NCI-H2227 treated with DMSO at 0.1 percent for 48 hours (cell line): ENCODE data around the gene STK24.
"Not testable (repeated sequence)": the region's sequence is repeated elsewhere in the genome, so short reads cannot be mapped to it uniquely, and the experiment has no call there.

Source experiments
- DNase-seq: peaks from one replicate; lab custom pipeline; 2025; lab: John Stamatoyannopoulos, UW

STK24 gene

DNA sequence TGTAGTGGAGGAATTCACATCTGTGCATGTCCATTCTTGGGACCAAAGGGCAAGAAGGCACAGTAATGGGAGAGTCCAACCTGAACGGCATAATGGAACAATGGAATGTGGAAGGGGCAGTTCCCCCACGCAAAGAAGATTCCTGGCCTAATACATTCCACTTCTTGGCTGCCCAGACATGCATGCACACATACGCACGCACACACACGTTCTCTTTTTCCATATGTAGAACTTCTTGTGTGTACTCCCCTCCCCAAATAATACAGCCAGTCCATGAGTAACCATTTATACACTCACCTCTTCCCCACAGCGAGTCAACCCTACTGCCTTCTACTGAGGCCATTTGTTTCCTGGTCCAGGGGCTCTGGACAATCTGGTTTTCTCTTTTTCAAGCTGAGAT is 6.0 kb upstream of the STK24 start:
- DNase-seq, result no peak

DNA sequence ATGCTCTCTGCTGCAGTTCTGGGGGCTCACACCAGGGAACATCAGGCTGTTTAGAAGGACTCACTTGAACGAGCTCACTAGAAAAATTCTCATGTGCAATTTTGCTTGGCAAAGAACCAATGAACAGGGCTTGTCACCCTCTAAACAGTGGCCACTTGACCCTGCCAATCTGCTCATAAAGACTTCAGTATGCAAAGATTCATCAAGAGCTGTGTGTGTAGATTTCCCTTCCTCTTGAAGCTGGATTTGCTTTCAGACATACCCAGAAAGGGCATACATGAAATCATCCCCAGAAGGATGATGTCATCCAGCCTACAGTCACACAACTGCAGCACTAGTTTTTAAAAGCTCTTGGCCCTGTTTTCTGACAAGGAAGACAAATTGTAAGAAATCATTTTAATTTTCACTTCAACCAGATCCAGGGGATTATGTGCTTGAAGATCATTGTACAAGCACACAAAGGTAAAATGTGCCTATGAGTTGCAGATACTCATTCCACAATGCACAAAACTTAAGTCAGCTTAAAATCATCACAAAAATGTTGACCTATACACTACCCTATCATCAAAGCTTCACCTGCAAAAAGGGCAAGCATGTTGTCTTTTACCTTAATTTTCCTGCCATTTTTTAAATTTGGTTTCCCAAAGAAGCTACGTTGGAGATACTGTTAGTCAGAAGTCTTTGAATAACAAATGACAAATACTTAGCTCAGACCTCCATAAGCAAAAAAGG is 5.2 kb upstream of the STK24 start:
- DNase-seq, result peak; percentile 70

DNA sequence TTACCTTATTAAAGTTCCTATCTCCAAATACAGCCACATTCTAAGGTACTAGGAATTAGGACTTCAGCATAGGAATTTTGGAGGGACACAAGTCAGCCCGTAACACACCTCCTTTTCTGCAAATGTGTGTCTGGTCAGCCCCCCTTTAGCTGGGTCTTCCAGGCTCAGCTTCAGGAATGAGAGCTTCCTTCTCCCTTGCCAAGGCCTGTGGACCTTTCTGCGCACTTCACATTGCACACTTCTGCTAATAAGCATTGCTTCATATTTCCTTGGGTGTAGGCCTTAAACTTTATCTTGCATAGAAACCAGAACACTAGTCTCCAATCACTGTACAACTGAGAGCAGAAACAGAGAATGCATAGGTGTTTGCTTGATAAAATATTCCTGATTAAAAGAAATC is 4.5 kb upstream of the STK24 start:
- no peak for DNase-seq

DNA sequence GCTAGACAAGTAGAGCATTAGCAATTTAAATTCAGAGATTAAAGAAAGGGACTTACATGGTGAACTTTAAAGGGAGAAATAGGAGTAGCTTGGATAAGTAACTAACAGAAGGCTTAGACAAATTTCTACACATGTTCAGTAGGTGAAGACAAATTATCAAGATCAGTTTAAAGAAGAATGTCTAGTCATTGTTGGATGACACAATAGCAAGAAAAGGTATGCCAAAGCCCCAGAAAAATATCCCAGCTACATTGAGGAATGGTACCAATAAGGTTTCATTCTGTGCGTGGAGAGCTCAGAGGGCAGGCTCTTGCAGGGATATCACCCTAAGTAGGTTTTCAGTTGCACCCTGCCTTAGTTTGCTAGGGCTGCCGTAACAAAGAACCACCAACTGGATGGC is 3.5 kb upstream of the STK24 start:
- no peak for DNase-seq

DNA sequence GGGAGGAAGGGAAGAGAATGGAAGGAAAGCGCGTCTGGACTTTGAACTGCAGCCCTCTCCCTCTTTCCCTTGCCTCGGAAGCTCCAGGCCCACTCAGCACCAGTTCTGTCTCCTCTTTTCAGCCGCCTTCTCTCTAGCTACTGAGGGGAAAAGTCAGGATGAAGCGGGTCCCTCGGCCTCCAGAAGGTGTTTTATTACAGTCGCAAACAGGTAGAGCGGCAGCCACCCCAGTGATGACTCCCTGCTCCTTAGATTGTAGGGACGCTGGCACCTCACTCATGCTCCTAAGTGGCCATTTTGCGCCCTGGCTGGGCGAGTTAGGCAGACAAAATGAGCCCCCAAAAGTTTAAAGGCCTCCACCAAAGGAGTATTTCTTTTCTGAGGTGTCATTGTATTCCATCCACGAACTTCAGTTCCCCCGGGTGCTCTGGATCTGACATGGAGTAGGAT is 954 bp upstream of the STK24 start:
- peak; percentile 35 for DNase-seq

DNA sequence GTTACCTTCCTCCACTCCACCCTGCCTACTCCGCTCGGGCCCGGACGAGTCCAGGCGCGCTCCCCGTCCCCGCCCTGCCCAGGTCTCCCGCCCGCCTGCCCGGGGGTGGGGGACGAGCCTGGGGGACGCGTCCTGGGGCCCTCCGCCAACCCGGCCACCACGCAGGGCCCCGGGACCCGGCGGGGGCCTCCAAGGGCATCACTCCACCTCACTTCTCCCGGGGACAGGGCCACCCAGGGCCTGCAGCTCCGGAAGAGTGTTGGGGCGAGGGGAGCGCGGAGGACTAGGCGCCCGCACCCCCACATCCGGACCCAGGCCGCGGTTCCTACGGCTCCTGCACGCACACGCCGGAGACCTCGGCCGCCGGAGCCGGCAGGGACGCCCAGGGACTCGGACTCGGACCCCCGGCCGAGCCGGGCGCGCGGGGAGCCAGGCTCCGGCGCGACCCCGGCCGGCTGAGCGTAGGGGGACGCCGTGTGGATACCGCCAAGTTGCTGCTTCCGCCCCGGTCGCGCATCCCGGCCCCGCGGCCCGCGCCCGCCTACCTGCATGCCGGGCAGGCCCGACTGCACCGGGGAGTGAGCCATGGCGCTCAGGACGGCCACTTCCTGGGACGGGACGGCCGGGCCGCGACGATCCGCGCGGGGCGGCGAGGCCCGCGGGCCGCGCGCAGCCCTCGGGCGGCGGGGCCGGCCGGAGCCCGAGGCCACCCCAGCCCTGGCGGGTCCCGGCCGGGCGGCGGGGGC is 534 bp downstream of the STK24 start:
- DNase-seq, result no peak

DNA sequence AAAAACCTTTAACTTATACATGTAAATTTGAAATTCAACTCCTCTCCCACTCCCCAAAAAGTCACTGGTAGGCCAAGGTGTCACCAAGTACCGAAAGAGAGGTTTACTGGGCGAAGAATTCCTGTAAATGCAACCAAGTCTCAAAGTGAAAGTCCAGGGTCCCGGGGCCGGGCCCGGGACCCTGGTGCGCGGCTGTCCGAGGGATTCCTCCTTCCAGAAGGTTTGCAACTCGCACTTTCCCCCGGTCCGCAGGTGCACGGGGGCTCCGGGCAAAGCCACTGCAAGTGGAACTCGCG is 1.1 kb downstream of the STK24 start:
- DNase-seq, result no peak

DNA sequence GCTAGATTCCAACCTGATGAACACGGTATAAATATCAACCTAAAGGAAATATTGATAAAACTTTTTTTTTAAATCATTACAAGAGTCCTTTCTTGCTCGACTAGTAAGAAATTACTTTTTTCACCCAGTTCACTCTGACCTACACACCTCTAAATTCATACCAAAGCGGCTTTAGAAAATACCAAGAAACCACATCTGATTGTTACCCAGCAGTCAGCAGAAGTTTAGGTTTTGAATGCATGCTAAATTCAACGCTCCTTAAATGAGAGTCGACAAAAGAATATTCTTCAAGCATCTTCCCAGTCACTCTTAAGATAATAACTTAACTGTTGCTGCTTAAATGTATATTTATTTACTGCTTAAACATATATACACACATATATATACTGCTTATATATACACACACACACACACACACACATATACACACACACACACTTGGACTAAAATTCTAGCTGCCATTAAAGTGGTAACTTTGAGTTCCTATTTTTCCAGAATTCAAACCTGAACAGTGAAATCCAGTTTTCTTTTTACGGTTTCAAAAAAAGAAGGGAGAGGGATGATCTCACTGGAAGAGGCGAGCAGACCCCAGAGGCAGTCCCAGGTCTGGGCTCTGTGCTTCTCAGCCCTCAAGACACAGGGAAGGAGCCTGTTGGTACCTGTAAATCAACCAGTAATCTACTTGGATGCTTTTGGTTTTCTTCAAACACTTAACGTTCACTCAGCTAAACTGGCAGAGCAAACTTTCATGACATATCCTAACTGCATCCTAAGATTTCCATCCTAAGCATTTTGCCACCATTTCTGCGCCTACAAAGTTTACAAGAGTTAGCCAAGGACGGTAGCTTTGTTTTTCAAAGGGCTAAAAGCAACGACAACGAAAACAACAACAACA is 1.7 kb downstream of the STK24 start:
- DNase-seq, result no peak

DNA sequence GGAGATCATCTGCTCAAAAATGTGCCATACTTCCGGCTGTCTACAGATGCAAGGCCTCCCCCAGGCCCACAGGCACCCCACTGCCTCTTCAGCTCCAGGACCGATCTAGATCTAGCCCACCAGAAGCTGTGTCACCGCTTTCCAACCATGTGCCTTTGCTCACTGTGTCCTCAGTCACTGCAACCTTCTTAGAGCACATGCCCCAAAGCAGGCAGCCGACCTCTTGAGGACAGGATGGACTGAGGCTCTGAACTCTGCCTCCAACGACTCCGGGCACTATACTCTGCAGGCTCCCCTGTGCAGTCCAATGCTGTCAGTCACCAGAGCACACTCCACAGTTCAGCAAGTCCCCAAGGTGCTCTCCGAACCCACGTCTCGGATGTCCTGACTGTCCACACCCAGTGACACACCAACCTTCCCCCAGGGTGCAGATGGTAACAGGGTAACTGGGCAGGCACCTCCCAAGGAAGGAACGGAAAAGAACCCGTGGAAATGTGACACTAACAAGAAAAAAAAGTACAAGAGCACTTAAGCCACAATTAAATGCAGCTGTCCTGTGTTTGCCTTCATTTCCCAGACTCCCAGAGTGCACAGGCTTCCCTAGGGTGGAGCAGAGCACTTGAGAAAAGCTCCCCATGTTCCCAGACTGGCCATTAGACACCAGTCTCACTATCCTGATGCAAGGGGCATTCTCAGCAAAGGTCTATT is 4.8 kb downstream of the STK24 start:
- no peak for DNase-seq

DNA sequence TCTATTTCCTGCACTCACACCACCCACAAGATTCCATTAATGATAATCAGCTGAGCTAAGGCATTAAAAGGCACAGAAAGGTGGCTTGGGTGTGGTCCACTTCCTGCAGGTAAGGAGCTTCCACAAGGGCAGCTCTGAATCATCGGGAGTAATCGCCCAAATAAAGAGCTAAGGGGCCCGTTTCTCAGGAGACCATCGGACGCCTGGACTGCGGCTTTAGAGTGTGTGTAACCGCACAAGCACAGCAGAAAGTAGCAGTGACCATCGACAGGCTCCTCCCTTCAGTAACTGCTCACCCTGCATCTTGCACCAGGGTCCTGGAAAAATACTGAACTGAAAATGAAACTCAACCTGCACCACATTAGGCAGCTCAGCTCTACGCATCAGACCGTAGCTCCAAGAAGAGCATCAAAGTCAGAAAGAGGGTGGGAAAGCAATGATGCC is 6.0 kb downstream of the STK24 start:
- peak; percentile 8 for DNase-seq

DNA sequence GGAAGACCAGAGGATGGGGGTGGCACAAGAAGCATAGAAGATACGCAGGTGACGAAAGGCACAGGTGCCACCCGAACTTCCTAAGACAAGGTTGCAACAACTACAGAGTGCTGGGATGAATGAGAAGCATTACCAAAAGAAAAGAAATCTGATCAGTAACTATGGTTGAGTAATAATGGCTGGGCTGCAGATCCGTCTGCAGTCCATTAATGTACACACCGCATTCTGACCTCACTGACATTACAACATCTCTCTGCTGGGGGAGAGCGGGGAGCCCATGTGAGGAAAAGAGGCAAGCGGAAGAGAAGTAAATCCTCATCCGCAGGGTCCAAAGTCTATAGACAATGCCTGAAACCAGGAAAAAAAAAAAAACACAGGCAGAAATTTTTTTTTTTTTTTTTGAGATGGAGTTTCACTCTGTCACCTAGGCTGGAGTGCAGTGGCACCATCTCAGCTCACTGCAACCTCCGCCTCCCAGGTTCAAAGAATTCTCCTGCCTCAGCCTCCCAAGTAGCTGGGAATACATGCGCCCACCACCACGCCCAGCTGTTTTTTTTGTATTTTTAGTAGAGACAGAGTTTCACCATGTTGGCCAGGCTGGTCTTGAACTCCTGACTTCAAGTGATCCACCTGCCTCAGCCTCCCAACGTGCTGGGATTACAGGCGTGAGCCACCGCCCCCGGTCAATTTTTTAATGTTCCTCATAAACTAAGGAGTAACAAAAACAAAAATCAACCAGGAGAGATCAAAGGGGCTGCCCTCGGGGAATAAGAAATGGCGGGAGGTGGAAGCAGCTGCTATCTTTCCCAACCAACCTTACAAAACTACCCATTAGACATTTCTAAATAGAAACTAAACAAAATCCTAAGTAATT is 7.2 kb downstream of the STK24 start:
- DNase-seq, result not testable (repeated sequence)

DNA sequence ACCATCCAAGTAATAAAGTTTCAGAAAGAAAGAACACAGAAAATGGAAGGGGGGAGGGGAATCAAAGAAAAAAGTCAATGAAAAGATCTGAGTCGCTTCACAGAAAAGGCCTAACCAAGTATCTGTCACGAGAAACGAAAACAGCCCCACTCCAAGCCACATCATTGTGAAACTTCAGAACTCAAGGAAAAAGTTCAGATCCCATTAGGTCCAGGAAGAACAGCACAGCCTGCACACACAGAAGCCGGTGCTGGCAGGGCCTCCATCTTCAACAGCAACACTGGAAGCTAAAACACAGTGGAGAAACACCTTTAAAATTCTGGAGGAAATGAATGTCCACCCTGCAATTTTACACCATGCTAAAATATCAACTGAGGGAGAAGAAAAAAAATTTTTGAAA is 8.0 kb downstream of the STK24 start:
- DNase-seq, result no peak

DNA sequence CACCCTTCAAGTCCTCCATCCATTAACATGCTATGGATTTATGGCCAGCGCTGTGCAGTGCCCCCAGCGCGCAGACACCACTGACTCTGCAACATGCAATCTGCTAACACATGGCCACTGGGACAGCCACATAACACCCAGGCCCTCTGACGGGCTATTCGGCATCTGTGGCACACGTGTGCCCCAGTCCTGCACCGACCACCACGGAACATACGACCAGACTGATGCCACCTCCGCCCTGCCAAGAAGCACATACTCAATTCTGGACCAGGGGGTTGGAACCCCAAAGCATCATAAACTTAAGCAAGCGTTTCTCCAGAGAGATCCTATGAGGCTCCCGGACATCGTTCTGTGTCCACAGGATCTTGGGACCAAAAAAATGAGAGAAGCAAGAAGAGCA is 9.8 kb downstream of the STK24 start:
- no peak for DNase-seq

DNA sequence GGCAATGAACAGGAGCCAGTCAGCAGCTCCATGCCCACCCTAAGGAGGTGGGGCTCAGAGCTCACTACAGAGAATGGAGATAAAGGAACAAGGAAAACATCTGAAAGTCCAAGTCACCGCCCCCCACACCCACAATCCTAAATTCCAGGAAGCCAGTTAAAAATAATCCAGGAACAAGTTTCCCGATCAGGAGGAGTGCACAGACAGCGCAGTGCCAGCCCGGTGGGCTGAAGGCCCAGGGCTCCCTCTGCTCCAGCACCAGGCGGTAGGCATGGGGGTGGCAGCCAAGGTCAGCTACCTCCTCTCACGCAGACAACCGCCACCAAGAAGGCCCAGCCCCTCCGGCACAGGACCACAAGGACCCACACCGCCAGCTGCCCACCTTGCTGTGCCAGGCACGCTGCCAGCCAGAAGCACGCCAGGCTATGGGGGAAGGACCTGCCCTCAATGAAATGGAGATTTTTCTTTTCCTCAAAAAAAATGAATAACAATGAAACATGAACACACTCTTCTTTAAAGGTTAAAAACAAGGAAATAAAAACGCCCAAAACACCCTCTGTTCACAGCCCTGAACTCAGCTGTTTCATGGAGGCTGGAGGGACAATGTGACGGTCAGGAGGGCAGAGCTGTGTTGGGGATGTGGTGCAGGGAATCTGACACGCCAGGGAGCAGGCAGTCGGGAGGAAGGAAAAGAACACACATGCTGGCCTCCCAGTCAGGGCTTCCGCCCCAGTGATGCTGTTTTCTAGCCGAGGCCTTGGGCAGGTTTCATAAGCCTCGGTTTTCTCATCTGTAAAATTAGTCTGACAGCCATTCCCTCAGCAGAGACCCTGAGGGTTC is 11.0 kb downstream of the STK24 start:
- no peak for DNase-seq

DNA sequence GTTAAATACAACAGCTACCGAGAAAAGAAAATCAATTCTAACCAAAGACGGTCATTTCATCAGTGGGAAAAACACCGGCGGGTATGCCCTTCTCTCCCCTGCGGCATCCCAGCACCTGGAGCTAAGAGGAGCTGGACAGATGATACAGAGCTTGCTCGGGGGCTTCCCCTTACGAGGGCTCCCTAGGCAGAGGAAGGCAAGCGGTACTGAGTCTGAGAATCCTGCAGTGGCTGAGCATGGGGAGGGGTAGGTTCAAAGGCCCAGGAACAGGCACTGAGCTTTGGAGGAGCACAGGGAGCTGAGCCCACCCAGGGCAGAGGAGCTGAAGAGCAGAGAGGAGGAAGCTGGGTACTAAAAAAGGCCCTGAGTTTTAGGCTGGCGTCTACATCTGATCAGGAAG is 12.7 kb downstream of the STK24 start:
- DNase-seq, result no peak

DNA sequence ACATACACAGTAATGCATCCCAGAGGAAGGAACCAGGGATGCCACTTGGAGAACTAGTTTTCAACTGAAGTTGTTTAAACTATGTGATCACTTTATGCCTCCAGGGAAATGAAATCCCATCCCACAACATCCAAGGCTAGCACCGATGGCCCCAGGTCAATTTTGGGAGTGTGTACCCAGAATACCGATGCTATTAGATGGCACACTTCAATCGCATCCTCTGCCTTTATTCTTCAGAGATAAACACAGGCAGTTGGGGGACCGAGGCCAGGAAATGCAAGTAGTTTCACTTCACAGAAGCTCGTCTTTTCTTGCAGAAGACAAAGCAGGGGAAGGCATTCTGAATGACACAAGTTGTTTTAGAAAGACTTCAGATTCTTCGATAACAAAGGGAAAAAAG is 13.8 kb downstream of the STK24 start:
- no peak for DNase-seq

DNA sequence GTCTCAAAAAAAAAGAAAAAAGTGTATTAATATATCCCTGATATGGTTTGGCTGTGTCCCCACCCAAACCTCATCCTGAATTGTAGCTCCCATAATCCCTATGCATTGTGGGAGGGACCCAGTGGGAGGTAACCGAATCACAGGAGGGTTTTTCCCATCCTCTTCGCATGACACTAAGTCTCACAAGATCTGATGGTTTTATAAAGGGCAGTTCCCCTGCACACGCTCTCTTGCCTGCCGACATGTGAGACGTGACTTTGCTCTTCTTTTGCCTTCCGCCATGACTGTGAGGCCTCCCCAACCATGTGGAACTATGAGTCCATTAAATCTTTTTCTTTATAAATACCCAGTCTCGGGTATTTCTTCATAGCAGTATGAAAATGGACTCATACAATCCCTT is 17.7 kb downstream of the STK24 start:
- no peak for DNase-seq

DNA sequence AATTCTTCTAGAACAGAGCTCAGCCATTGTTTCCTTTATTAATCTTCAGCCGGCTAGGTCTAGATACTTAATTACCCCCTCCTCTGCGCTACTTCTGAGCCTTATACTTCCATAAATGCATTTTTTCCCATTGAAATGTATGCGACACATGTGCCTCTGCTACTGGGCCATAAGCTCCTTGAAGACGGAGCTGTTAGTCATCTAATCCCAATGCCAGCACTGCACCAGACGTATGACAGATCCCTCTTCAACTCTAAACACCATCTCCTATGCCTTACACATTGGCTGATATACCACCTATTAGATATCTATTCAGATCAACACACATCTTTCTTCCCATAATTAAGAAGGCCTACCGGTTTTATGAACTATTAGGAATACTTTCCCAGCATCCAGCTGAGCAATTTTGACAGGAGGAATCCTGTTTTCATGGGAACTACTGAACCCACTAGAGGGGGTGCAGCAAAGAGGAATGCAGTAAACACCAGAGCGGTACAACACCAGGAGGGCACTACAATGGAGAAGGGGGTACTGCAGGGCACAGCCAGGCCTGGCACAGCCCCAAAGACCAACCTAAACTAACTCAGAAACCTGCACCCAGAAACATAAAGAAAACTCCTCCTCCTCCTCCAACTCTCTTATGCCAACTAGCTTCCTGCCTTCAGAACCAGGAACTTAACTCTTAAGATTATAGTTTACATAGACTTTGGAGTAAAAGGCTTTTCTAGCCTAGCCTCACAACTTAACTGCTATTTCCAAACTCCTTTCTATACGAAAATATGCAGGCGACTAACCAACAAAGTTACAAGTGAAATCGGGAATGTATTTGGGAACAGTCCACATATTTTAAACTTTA is 18.7 kb downstream of the STK24 start:
- DNase-seq, result no peak

DNA sequence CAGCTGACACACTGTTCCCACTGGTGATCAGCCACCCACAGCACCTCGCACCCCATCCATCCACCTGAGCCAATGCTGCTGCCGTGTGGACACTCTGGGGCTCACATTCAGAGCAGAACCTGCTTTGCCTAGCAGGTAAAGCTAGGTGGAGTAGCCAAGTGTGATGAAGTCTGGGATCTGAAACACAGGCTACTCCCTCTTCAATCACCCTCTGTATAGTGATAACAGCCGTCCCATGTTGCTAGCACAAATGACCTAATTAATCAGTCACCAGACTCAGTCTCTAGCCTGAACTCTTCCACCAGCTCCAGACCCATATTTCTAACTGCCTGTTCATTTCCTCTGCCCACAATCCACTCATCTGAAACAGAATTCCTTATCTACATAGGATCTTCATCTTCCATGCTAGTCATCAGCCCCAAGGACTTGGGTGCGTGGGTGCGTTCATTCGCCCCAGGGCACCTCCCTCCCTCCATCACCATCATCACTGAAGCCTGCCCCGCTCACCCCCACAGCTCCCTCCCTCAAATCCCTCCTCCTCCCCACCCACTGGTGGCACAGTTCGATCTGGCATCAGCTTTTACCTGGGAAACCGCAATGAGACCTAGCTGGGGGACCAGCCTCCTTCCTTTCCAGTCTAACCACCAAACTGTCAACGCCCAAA is 19.8 kb downstream of the STK24 start:
- no peak for DNase-seq
